GM12891 (cell line): ENCODE results near the gene CAMP.

Experiments used
- POLR2A ChIP-seq: IDR thresholded peaks from 2 replicates; pipeline ENCODE4 v1.6.1; 2011; ENCODE audit warnings: low read depth, low read length, control low read depth
- POLR2AphosphoS5 ChIP-seq: IDR thresholded peaks from 2 replicates; pipeline ENCODE4 v1.6.1; 2011; ENCODE audit warnings: low read depth, low read length, control low read depth
- SPI1 ChIP-seq: IDR thresholded peaks from 2 replicates; pipeline ENCODE4 v1.6.1; 2011; ENCODE audit warnings: low read depth, low read length, control low read depth
- TAF1 ChIP-seq: IDR thresholded peaks from 2 replicates; pipeline ENCODE4 v1.6.1; 2011; ENCODE audit warnings: low read depth, low read length, control low read depth

DNA sequence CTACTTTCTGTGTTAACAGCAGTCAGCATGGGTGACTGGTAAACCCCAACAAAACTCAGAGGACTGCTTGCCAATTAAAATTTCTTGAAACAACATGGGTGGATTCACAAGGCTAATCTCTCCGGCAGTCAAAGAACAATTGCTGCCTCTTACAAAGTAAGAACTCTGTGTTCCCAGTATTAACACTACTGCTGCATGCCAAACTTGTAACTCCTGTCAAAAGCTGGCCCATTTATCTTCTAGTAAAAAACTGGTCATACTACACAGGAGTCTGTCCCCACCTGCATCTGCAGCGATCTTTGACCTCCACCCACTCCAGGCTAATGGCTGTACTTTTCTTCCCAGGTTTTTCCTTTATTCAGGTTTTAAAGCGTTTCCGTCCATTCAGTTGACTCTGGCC is 8.9 kb downstream of the CAMP start:
- TF ChIP-seq TAF1 (no peak), POLR2AphosphoS5 (no peak), POLR2A (no peak), SPI1 (no peak)
